Activated naive CD4-positive, alpha-beta T cell treated with anti-CD3 and anti-CD28 coated beads, Interleukin-2, amount 10 ng/mL, durations not matched to agents 7 days and 5 days (primary cell): Measurements from ENCODE around the gene ZCCHC2.

ENCODE experiments used
- CTCF ChIA-PET: fragments of 350-600 bp; sonication (Branson Sonifier 250); formaldehyde crosslinking; loops from one replicate; lab custom pipeline; 2021; ENCODE audit warnings: antibody characterized with exemption; lab: Charles Lee
- DNase-seq: peaks from one replicate; pipeline ENCODE4 v3.0.0-alpha.2; 2020
- H3K27ac Mint-ChIP-seq: one replicate; pipeline ENCODE4 v1.8.0; 2021; ENCODE audit warnings: mild to moderate bottlenecking, moderate library complexity, mixed read lengths
- H3K27me3 Mint-ChIP-seq: one replicate; pipeline ENCODE4 v1.8.0; 2021; ENCODE audit warnings: mild to moderate bottlenecking, mixed read lengths
- H3K36me3 Mint-ChIP-seq: one replicate; pipeline ENCODE4 v1.8.0; 2021; ENCODE audit warnings: mixed read lengths
- H3K4me1 Mint-ChIP-seq: one replicate; pipeline ENCODE4 v1.8.0; 2021; ENCODE audit warnings: mixed read lengths
- H3K4me3 Mint-ChIP-seq: one replicate; pipeline ENCODE4 v1.8.0; 2021; ENCODE audit warnings: mild to moderate bottlenecking, moderate library complexity, mixed read lengths
- H3K9me3 Mint-ChIP-seq: one replicate; pipeline ENCODE4 v1.8.0; 2021; ENCODE audit warnings: mixed read lengths

ZCCHC2 gene

DNA sequence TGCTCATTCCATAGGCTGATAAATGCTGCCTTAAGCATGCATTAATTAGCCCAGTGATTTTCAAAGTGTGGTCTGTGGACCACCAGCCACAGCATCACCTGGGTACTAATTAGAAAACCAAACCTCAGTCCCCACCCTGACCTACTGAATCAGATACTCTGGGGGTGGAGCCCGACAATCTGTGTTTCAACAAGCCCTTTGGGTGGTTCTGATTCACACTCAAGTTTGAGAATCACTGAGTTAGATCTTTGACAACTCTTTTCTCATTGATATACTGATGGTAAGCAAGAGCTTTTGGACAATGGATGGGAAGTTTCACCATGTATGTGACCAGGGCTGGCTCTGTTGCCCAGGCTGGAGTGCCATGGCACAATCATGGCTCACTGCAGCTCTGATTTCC is 95.9 kb downstream of the ZCCHC2 start:
- Mint-ChIP-seq H3K27me3 (peaks cover 28% of the 10 kb centered on the region), H3K9me3 (no peaks in the 10 kb centered on the region), H3K27ac (no peak overlapping the region), H3K4me1 (no peaks in the 10 kb centered on the region), H3K4me3 (no peak overlapping the region), H3K36me3 (no peaks in the 10 kb centered on the region)
- DNase-seq = no peak
- CTCF ChIA-PET = no interaction called here

DNA sequence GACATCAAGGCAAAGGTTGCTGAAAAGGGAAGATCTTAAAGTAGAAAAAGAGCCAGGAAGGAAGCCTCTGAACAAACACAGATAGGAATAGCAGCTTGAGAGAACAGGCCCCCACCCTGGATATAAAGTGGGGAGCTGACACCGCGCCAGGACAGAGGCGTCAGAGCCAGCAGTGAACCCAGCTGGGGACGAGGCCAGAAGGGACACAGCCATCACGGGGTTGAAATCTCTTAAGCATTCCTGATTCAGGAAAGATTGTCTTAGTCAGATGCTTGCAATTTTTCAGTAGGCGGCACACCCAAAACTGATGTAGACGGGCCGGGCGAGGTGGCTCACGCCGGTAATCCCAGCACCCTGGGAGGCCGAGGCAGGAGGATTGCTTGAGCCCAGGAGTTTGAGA is 98.7 kb downstream of the ZCCHC2 start:
- Mint-ChIP-seq H3K27ac (no peak overlapping the region), H3K4me1 (no peaks in the 10 kb centered on the region), H3K4me3 (no peak overlapping the region), H3K9me3 (no peaks in the 10 kb centered on the region), H3K36me3 (no peaks in the 10 kb centered on the region), H3K27me3 (peaks cover 14% of the 10 kb centered on the region)
- CTCF ChIA-PET = no interaction called here
- no peak for DNase-seq

DNA sequence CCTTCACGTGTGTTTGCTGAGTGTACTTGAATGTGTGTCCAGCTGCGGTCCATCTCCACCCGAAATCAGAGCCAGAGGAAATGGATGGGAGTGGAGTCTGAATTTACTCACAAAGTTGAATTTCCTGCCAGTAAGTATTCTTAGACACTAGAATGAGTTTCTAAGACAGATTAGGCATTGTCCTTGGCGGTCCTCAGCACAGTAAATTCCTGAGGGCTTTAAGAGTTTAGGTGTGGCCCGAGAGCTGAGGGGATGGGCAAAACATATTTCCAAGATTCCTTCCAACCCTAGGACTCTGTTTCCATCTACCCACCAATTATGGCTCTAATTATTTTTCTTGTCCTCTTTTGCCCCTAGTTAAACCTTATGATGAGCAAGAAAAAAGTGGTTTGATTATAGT is 102.2 kb downstream of the ZCCHC2 start:
- DNase-seq = no peak
- CTCF ChIA-PET = no interaction called here
- Mint-ChIP-seq H3K27me3 (no peaks in the 10 kb centered on the region), H3K27ac (no peak overlapping the region), H3K9me3 (no peaks in the 10 kb centered on the region), H3K4me1 (no peaks in the 10 kb centered on the region), H3K4me3 (no peak overlapping the region), H3K36me3 (no peaks in the 10 kb centered on the region)
